Endometrium (tissue), 2 donors: ENCODE results near the gene RPL6.

Source experiments
- FAIRE-seq: peaks from 2 replicates; lab custom pipeline; 2012; peaks lifted over from hg19 to GRCh38; lab: Jason Lieb, UNC
- donor health status: control.
- donor health status: control.

Gene RPL6

DNA sequence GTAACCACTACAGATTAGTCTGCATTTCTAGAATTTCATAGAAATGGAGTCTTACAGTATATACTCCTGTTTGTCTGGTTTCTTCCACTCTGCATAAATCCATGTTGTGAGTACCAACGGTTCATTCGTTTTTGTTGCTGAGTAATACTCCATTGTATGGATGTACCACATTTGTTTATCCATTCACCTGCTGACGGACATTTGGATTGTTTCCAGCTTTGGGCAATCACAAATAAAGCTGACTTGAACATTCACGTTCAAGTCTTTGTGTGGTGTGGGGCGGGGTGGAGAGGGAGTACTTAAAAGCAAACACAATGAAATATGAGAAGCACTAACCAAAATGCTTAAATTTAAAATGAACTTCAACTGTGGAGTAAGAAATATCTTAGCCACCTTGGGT is 34.3 kb downstream of the RPL6 start:
- no peak for FAIRE-seq

DNA sequence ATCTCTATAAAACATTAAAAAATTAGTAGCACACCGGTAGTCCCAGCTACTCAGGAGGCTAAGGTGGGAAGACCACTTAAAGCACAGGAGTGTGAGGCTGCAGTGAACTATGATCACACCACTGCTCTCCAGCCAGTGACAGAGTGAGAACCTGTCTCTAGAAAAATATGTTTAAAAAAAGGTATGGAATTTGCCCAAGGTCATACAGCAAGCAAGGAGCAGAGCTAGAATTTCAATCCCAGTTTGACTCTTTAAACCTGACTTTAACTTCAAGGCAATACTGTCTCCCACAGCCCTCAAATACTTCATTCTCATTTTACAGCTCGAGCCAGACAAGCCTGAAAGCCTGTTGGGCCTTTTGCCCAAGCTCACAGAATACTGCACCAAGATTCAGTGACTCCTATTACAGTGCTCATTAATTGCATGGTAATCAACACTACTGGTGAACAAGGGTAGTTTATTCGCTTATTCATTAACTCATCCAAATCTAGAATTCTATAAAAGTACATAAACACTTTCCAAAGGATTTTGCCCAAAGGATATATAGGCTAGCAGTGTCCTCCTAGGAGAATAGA is 35.2 kb downstream of the RPL6 start:
- no peak for FAIRE-seq

DNA sequence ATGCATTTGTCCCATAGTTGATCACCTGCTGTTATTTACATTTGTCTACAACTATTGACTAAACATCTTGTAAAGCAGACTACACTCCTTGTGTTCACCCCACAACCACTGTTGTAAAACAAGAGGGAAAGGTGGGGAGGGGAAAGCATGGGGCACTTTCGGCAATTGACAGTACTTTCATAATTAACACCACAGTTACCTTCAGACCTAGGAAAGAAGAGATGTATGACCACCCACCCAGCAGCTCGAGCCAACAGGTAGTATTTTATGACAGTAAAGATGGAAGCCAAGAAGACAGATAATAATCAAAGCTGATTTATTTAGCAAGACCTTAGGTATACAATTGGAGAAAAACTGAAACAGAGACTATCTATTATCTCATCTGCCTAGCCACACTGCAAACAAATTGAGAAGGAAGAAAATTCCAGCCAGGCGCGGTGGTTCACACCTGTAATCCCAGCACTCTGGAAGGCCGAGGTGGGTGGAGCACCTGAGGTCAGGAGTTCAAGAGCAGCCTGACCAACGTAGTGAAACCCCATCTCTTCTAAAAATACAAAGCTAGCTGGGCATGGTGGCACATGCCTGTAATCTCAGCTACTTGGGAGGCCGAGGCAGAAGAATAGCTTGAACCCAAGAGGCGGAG is 38.4 kb downstream of the RPL6 start:
- FAIRE-seq = no peak

DNA sequence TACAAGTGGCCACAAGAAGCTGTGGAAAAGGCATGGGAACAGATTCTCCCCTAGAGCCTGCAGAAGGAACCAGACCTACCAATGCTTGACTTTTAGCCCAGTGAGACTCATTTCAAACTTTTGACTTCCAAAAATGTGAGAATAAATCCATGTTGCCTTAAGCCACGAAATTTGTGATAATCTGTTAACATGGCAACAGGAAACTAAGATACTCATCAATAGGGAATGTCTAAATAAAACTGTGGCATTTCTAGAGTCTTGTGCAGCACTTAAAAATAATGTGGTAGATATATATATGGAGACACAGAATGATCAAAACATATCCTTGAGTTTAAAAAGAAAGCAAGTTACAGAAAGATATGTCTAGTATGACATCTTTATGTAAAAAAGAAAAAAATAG is 39.2 kb downstream of the RPL6 start:
- FAIRE-seq = no peak

DNA sequence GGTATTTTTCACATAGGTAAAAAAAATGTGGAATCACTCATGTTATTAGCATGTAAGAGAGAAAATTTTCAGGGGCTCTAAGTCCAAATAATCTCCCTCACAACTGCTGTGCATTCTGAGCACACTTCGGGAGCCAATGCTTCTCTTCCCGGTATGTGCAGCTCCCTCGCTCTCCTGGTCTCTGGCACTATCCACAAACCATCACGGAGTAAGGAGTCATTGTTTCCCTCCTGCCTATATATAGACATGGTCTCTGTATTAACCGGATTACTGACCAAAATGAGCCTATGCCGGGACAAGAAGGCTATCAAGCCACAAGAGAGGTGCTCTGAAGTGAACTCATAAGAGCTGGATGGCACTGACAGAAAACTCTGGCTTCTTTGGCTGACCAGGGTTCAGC is 40.5 kb downstream of the RPL6 start:
- no peak for FAIRE-seq

DNA sequence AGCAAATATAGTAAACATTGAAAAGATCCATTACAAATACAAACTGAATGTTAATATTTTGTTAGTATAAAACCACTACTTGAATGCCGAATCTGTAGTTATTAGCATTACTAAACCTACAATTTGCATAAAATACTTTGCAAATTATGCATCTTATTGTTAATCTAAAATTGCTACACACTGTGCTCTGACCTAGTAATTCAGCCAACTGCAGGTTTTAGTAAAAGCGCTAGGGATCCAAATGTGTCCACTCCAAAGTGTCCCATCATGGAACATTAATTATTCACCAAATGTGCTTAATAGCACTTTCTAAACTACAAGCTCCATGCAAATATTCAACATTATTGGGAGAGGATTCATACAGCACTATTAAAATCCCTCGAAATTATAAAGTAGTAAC is 41.4 kb downstream of the RPL6 start:
- FAIRE-seq = no peak

DNA sequence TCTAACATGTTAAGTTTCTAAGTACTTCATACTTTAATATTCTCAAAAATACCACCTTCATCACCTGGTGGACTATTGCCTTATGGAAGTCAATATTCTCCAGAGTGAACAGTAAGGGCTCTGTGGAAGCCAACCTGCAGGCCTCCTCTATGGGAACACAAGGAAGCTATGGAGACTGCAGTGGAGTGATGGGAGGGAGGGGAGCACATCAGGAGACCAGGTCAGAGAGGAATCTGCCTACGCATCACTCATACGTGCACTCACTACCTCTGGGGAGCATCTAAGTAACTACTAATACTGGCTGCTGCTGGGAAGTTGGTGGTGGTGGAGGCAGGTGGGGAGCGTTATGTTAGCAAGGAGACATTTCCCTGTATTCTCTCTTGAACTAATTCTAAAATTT is 47.1 kb downstream of the RPL6 start:
- FAIRE-seq = no peak

DNA sequence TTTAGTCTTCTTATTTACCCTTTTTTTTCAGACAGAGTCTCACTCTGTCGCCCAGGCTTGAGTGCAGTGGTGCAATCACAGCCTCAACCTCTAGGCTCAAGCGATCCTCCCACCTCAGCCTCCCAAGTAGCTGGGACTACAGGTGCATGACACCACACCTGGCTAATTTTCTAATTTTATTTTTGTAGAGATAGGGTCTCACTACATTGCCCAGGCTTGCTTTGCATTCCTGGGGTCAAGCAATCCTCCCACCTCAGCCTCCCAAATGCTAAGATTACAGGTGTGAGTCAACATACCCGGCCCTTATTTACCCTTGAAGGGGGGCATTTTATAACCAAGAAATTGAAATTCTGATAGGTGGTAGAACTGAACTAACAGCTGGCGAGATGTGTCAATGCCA is 48.1 kb downstream of the RPL6 start:
- FAIRE-seq = no peak

DNA sequence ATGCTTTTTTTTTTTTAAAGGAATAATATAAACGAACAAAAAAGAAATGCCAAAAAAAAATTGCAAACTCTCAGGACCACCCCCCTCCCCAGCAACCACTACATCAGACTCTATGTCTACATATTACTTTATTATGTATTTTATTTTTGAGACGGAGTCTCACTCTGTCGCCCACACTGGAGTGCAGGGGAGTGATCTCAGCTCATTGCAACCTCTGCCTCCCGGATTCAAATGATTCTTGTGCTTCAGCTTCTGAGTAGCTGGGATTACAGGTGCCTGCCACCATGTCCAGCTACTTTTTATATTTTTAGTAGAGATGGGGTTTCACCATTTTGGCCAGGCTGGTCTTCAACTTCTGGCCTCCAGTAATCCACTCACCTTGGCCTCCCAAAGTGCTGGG is 50.1 kb downstream of the RPL6 start:
- no peak for FAIRE-seq

DNA sequence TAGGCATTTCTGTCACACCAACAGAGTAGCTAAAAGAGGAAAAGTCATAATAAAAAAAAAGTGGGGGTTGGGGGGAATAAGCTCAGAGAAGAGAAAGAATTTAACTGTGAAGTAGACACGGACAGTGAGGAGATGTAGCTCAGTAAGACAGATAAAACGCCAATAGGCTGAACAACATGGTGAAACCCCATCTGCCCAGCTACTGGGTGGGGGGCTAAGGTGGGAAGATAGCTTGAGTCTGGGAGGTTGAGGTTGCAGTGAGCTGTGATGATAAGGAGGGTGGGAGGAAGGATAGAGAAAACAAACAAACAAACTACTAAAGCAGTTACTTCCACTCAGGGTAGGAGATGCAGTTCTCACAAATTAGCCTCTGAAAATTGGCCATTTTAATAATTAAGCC is 52.2 kb downstream of the RPL6 start:
- FAIRE-seq = no peak
